Dermis microvascular lymphatic vessel endothelial cell (primary cell): Measurements from ENCODE around the gene CFAP97D1. TPM values are rescaled to one million over a fixed set of nuclear protein-coding genes. Genes with fewer than 3 reads are reported as not detected.
"Not testable (repeated sequence)": the region's sequence is repeated elsewhere in the genome, so short reads cannot be mapped to it uniquely, and the experiment has no call there.

ENCODE experiments used
- DNase-seq, 2 donors: peaks; one replicate each; pipeline versions ENCODE4 v3.0.0 to v3.0.0-alpha.2; 2010; ENCODE audit warnings: low read depth in 2 of 2
- total RNA-seq: library from RNA; depleted of rRNA; stranded (reverse); fragments of >200 nt; gene quantifications from 2 replicates; pipeline ENCODE4 v1.2.1, GENCODE V29; 2014

Gene CFAP97D1
- total RNA-seq, 1 donor from 2014 or later = not detected

GRCh38 chr17:43768382-43768781 is 11.9 kb upstream of the CFAP97D1 start:
- peak in 1 of 2 donors; percentile 19 for DNase-seq

GRCh38 chr17:43768943-43769342 is 11.3 kb upstream of the CFAP97D1 start:
- no peak for DNase-seq

- DNase-seq = no peak
Measured at GRCh38 chr17:43769426-43769825, 10.8 kb upstream of the CFAP97D1 start.

GRCh38 chr17:43769859-43770258 is 10.4 kb upstream of the CFAP97D1 start:
- DNase-seq = no peak

GRCh38 chr17:43770957-43771356 is 9.3 kb upstream of the CFAP97D1 start:
- DNase-seq = no peak

- no peak for DNase-seq
Measured at GRCh38 chr17:43771463-43771862, 8.8 kb upstream of the CFAP97D1 start.

- no peak for DNase-seq
Measured at GRCh38 chr17:43772877-43773648, 7.2 kb upstream of the CFAP97D1 start.

GRCh38 chr17:43774304-43775250 is 5.7 kb upstream of the CFAP97D1 start:
- no peak for DNase-seq

GRCh38 chr17:43778337-43779144 is 1.7 kb upstream of the CFAP97D1 start, which contains the start of gene DUSP3:
DUSP3 (minus strand) TSS chr17:43778977; CDS start chr17:43778924, 53 bp downstream.
- peak; percentile 88 to 93 for DNase-seq

- DNase-seq = peak in 1 of 2 donors; percentile 62
Measured at GRCh38 chr17:43779145-43780125, 800 bp upstream of the CFAP97D1 start.

GRCh38 chr17:43782913-43783680 is 2.9 kb downstream of the CFAP97D1 start:
- no peak for DNase-seq

- DNase-seq = no peak
Measured at GRCh38 chr17:43784068-43784467, 3.8 kb downstream of the CFAP97D1 start.

GRCh38 chr17:43784628-43785101 is 4.4 kb downstream of the CFAP97D1 start:
- DNase-seq = peak; percentile 43 to 56

- DNase-seq = no peak
Measured at GRCh38 chr17:43787728-43788127, 7.5 kb downstream of the CFAP97D1 start.

- DNase-seq = no peak
Measured at GRCh38 chr17:43788540-43788939, 8.3 kb downstream of the CFAP97D1 start.

- DNase-seq = no peak
Measured at GRCh38 chr17:43789482-43789881, 9.2 kb downstream of the CFAP97D1 start.

GRCh38 chr17:43790311-43790940 is 10.2 kb downstream of the CFAP97D1 start:
- peak in 1 of 2 donors; percentile 25 for DNase-seq

GRCh38 chr17:43791589-43791988 is 11.4 kb downstream of the CFAP97D1 start:
- DNase-seq = peak; percentile 24 to 42

- not testable (repeated sequence) for DNase-seq
Measured at GRCh38 chr17:43792668-43793067, 12.4 kb downstream of the CFAP97D1 start.
